Measurements from ENCODE around the gene RAVER1.
"Not testable (repeated sequence)": the region's sequence is repeated elsewhere in the genome, so short reads cannot be mapped to it uniquely, and the experiment has no call there.

Gene RAVER1

DNA sequence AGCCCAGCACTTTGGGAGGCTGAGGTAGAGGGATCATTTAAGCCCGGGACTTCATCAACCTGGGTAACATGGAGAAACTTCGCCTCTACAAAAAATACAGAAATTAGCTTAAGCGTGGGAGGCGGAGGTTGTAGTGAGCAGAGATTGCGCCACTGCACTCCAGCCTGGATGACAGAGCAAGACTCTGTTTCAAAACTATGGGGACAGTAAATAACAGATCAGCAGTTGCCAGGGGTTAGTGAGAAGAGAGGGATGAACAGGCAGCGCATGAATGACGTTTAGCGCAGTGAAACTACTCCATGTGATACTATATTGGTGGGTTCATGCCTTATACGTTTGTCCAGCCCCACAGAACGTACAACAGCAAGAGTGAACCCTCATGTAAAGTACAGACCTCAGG is 13.2 kb upstream of the RAVER1 start:
- DNase-seq (ENCODE audit: low read depth in 2 of 2) = no peak

DNA sequence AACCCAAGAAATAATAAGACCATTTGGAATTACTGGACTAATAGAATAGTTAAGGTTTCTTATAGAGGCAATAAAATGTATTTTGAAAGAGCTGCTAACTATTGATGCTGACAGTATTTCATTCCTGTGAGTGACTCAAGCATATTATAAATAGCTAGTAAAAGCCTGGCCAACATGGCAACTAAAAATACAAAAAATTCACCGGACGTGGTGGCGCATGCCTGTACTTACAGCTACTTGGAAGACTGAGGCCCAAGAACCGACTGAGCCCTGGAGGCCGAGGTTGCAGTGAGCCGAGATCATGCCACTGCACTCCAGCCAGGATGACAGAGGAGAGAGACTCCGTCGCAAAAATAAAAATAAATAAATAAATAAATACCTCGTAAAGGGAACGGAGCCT is 11.5 kb upstream of the RAVER1 start:
- no peak for DNase-seq (ENCODE audit: low read depth in 2 of 2)

DNA sequence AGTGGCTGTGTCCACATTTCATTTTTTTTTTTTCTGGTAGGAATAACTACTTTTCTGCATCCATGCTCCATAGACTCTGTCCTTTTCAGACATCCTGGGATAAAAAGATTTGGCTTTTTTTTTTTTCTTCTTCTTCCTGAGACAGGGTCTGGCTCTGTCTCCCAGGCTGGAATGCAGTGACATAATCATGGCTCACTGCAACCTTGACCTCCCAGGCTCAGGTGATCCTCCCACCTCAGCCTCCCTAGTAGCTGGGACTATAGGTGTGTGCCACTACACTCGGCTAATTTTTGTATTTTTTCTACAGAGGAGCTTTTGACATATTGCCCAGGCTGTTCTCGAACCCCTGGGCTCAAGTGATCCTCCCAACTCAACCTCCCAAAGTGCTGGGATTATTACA is 10.2 kb upstream of the RAVER1 start:
- DNase-seq (ENCODE audit: low read depth in 2 of 2) = no peak

DNA sequence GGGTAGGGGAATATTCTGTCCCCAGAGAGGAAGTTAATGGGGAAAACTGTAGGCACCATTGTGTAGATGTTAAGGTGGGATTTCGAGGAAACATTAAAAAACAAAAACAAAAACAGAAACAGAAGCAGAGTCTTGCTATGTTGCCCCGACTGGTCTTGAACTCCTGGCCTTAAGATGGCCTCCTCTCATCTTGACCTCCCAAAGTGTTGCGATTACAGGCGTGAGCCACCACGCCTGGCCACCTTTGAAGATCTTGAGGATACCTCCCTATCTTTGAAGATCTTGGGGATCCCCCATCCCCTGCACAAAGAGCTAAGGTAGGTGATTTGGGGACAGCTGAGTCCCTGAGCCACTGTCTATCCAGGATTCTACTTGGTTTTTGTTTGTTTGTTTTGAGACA is 6.6 kb upstream of the RAVER1 start:
- no peak for DNase-seq (ENCODE audit: low read depth in 2 of 2)

DNA sequence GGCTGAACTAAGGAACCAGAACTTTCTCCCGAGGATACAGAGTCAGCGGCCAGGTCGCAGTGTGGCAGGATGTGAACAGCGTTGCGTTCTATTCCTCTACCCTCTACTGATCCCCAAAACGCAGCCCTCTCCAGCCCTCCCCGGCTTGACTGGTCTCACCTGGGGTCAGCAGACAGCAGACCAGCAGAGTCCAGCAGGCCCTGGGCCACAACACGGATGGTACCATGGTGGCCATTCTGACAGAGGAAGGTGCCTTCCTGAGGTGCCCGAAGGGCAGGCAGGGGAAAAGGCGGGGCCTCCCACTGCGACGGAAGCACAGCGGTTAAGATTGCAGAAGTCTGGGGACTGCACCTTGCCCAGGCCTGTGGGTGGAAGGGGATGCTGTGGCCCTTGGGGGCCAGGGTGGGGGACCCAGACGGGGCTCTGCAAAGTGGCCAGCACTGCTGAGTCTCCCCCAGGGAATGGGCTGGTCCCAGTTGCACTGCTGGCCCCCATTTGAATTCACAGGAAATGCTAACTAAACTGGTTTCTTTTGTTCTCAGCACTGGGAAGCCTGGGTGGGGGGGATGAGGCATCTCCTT is 6.1 kb upstream of the RAVER1 start, which contains the start of gene ICAM3:
ICAM3 (minus strand) TSS at position 245 of the 581 bp plus-strand sequence; CDS start at position 235, 10 bp downstream.
- peak; percentile 33 to 57 for DNase-seq (ENCODE audit: low read depth in 2 of 2)

DNA sequence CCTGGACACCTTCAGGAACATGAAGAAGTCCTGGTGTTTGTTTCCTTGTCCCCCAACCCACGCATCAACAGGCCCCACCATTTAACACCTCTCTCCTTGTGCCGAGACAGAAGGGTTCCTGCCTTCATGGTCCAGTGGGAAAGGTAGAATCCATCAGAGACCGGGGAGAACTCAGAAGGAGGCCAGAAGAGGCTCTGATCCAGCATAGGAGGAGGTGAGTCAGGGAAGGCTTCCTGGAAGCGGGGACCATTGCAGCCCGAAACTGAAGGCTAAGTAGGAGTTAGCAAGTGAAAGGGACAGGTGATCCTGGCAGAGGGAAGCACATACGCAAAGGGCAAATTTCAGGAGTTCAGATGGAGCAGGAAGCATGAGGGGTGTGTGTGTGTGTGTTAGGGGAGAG is 5.6 kb upstream of the RAVER1 start:
- DNase-seq (ENCODE audit: low read depth in 2 of 2) = no peak

DNA sequence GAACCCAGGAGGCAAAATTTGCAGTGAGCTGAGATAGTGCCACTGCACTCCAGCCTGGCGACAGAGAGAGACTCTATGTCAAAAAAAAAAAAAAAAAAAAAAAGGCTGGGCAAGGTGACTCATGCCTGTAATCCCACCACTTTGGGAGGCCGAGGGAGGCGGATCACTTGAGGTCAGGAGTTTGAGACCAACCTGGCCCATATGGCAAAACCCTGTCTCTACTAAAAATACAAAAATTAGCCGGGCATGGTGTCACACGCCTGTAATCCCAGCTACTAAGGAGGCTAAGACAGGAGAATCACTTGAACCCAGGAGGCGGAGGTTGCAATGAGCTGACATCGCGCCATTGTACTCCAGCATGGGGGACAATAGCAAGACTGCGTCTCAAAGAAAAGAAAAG is 3.4 kb upstream of the RAVER1 start:
- not testable (repeated sequence) for DNase-seq (ENCODE audit: low read depth in 2 of 2)

DNA sequence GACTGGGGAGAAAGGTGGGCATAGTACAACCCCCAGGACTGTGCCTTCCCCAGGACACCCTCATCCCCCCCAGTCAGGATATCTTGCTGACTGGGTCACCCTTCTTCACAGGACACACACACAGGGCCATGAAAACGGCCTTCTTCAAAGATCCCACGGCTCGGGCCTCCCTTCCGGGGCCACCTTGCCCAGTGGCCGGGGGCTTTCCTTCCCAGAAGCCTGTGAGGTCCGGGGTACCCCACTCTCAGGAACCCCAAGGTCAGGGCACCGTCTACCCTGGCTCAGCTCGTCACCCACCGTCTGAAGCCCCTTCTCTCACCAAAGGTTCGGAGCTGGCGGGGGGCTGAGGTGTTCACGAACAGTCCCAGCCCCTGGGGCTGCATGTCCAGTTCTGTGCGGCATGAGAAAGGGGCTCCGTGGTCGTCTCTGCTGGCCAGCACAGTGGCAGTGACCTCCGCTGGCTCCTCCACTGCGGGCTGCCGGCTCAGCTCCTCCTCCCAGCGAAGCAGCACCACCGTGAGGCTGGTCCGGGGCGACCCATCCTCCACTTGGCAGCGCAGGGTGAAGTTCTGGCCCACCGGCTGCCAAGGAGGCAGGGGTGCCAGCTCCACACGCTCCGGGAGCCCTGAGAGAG is 2.1 kb upstream of the RAVER1 start:
- no peak for DNase-seq (ENCODE audit: low read depth in 2 of 2)

DNA sequence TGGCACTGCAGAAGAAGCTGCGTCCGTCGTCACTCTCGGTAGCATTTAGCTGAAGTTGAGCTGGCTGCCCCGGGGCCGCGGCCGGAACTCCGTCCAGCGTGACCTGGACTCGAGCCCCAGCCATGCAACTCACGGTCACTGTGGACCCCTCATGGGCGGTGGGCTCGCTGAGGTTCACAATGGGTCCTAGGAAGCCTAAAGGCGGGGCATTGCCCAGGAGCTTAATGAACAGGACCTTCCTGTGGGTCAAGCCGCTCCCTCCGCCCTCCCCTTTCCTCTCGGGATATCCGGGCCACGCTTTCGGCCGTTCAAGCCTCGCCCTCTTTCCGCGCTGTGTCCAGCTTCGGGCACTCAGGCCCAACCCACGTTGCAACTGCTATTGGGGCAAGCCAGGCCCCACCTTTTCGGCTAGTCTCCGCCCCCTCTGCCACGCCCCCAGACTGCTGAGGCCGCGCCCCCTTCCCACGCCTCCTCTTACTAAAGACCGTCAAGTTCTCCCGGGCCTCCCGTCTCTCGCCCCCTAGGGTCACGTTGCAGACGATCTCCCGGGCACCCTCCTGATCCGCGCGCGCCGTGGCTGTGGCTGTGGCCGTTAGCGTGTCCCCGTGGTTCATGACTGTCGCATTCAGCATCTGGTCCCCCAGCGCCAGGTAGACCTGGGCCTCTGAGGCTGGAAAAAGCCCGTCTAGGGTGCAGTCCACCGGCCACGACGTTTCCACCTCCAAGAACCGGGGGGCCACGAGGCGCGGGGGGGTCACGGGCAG is 1.4 kb upstream of the RAVER1 start:
- DNase-seq (ENCODE audit: low read depth in 2 of 2) = peak in 1 of 2 donors; percentile 35

DNA sequence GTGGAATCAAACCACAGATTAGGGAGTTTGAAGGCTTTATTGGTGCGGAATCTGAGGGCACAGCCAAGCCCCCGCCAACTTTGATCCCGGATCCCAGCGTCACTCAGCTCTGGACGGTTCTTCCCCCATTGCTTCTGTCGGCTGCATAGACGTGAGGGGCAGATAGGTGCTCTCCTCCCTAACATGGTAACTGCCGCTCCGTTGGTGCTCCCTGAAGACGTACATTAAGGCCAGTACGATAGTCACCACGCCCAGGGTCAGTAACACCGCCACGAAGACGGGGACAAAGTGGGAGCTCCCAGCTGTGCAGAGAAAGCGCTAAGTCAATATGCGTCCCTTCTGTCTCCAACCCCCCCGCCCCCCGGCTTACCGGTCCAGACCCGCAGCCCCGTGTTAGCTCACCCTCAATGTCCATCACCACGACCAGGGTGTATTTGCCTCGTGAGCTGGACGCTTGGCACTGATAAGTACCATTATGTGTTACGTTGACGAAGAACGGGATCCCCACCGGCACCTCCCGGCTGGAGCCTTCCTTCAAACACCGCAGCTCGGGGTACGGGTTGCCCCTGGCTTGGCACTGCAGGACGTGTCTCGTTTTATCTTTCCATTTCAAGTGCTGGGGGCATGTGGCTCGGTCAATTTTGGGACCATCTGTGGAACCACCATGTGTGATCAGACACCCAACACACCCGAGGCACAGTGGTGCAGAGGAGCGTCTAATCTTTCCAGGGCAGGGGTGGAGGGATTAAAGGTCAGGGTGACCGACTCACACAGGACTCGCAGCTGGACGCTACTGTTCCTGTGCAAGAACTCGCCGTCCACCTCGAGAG is 644 bp upstream of the RAVER1 start:
- no peak for DNase-seq (ENCODE audit: low read depth in 2 of 2)

DNA sequence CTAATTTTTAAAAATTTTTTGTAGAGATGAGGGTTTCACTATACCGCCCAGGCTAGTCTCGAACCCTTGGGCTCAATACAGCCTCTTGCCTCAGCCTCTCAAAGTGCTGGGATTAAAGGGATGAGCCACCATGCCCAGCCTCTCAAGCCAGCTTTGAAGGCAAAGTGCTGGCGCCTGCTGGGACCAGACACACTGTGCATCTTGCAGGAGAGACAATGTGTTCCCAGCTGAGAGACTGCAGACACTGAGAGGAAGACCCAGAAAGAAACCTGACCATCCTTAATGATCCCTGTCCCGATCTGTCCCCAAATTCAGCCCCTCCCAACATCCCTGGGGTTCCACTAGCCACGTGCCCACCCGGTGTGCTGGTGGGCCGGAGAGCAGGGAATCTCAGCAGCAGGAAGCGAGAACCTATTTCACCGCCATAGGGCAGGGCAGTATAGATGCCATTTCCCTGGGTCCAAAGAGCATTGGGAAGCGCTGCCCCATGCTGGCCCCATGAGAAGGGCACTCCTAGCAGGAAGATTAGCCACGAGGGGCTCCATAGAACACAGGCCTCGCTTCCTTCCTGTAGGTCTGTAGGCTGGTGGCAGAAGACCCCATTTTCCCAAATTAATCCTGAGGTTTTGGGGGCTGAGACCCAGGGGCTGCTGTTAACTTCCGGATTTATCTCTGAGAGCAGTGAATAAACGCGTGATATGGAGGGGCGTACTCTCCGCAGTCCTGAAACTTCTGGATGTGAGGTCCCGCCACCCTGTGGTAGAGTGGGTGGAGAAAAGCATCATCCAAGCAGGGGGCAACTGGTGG is 968 bp downstream of the RAVER1 start:
- DNase-seq (ENCODE audit: low read depth in 2 of 2) = no peak

DNA sequence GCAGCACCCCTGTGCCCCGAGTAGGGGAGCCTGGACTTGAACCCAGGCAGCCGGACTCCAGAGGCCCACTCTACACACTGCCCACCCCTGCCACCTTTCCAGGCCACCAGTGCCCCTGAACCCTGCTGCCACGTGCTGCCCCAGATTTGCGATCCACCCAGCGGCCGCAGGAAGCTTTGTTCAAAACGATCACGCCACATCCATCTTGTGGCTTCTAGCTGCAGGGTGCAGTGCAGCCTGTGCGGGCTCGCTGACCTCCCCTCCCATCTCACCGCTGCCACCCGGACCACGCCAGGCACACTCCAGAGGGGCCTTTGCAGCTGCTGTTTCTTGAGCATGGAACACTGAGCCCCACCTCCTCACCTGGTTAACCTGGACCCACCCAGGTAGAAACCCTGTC is 3.8 kb downstream of the RAVER1 start:
- no peak for DNase-seq (ENCODE audit: low read depth in 2 of 2)

DNA sequence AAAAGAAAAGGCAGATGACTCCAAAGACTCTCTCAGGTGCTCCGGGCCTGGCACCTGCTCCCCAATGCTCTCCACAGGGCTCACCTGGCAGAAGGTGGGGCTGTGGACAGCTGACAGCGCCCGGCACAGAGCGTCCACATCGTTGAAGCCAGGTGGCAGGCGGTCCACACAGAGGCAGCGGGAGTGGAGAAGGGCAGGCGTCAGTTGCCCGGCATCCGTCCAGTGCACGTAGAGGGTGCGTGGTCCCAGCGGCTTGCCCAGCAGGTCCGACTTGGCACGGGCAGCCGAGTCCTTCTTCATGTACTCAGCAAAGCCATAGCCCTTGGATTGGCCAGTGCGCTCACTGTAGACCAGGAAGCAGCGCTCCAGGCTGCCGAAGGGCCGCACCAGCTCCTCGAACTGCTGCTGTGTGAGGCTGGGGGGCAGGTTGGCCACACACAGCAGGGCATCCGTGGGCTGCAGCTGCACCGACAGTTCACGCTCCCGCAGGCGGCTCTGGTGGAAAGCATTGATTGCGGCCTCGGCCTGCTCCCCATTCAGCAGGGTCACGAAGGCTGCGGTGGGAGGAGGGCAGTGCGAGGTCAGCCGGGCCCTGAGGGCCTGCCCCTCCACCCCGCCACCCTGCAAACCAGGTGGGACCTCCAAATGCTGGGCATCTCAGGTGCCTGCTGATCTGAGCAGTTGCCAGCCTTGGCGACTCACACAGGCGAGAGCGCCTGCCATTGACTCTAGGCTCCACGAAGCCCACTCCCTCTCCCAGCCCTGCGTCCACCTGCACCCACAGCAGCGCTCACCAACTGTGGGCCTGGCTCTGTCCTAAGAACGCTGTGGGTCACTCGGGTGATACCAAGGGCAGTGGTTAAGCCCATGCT is 4.5 kb downstream of the RAVER1 start:
- DNase-seq (ENCODE audit: low read depth in 2 of 2) = no peak

DNA sequence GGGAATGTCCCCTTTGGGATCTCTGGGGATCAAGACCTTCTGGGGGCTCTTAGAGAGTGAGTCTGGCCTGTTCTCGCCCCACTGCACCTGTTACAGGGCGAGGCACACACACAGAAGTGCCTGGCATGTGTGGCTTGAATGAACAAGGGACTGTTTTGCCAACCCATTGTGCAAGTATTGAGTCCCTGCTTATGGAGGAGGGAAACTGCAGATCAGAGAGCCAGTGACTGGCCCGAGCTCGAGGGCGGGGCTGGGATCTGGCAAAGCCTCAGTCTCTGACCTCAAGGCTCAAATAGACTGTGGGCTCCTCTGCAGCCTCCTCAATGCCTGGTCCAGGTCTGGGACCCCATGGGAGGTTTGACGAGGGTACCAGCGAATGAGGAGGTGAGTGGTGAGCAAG is 5.5 kb downstream of the RAVER1 start:
- DNase-seq (ENCODE audit: low read depth in 2 of 2) = no peak

DNA sequence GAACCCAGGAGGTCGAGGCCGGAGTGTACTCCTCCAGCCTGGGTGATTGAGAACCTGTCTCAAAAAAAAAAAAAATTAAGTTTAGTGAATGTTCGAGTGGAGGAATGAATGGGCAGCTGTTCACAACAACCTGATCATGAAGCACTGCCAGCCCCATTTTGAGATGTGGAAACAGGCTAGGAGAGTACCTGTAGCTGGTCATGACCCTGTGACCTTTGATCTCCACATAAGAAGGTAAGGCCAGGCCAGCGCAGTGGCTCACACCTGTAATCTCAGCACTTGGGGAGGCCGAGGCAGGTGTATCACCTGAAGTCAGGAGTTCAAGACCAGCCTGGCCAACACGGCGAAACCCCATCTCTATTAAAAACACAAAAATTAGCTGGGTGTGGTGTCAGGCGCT is 7.6 kb downstream of the RAVER1 start:
- no peak for DNase-seq (ENCODE audit: low read depth in 2 of 2)

DNA sequence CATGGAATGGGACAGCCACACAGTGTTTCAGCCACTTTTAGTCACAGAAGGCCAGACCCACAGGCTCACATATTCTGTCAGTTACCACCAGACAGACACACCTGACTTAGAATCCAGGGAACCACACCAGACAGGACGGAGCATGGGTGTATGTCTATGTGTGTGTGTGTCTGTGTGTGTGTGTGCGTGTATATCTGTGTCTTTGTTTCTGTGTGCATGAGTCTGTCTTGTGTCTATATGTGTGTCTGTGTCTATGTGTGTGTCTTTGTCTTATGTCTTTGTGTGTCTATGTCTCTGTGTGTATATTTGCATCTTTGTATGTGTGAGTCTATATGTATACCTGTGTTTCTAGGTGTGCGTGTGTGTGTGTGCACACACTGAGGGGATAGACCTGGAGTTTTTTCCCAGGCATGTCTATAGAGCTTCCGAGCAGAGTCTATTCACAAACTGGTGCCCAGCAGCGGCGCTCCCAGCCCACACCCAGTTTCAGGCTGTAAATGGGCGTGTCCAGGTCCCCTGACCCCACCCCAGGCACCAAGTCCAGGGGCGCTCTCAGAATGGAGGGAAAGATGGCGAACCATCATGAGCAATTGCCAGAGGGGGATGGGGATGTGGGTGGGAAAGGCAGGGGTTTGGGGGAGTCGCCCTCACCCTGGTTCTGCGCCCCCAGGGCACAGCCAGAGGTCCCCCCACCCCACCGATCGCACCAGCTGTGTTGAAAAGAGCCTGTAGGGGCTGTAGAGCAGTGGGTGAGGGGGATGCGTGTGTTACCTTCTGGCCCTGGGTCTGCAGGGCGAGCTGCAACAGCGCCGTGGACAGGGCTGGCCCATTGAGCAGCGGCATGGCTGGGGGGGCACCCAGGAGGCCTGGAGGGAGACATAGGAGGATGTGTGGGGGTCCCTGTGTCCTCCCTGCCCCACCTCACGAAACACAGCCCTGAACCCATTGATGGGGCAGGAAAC is 11.2 kb downstream of the RAVER1 start:
- DNase-seq (ENCODE audit: low read depth in 2 of 2) = no peak

DNA sequence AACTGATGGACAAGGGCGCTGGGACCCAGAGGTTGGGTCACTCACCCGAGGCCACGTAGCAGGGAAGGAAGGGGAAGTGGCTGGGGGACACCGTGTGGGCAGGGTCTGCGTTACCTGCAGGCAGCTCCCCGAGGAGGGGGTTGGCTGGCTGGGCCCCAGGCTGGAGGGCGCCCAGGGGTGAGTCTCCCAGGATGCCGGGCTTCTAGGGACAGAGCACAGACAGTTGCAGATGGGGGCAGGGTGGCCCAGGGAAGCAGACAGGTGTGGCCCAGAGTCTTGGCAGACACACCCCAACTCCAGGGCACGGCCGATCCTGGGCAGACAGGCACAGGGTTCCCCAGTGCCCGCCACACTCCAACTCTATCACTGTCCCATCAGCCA is 11.9 kb downstream of the RAVER1 start:
- no peak for DNase-seq (ENCODE audit: low read depth in 2 of 2)

DNA sequence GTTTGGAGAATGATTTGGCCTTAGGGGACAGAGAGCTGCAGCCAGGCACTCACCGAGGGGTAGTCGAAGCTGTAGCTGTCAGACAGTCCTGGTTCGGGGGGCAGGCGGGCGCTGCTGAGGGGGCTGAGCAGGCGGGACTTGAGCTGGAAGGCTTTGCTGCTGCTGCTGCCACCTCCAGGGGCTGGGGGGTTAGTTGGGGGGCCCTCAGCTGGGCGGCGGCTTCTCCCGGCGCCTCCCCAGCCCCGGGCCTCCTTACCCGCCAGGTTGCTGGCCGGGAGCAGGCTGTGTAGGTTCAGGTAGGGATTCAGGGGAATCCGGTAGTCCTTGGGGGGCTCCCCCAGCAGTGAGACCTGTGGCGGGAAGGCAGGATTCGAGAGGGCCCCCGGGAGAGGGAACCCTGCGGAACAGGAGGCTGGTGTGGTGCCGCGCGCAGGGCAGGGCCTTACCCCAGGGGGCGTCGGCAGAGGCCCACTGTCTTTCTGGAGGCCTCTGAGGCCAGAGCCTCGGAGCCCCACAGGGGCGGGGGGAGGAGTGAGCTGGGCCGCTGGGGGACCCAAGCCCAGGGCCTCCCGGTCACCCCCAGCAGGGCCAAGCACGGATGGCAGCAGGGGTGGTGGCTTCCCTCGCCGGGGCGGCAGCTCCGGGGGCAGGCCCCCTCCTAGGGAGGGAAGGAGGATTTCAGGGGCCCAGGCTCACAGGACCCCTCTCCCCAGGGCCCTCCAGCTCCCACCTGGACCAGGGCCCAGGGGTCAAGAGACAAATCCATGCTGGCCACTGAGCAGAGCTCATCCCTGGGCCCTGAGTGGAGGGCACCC is 12.5 kb downstream of the RAVER1 start:
- DNase-seq (ENCODE audit: low read depth in 2 of 2) = no peak

Measured in stimulated activated CD4-positive, alpha-beta T cell treated with anti-CD3 and anti-CD28 coated beads, Interleukin-1b, Interleukin-23, amount 100 ng/mL, for 4 hours (primary cell).